ENCODE measurements around the gene TRMT1L.

DNA sequence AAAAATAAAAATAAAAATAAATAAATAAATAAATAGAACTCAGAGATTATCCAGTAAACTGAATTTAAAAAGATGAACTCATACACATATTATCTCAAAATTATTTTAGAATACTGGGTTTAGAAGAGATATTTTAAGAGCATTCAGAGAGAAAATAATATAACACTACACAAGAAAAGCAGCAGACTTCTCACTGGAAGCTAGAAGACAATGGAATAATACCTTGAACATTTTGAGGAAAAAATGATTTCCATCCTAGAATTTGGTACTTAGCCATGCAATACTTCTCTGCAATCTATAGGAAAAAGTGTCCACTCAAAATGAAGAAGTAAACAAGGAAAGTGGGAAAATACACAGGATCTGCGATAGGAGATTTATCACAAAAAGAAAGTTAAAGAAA is 24.2 kb downstream of the TRMT1L start:
- no peak for TF ChIP-seq POLR2A (IDR thresholded peaks at IDR 0.05)
- TF ChIP-seq, protein P1, sequence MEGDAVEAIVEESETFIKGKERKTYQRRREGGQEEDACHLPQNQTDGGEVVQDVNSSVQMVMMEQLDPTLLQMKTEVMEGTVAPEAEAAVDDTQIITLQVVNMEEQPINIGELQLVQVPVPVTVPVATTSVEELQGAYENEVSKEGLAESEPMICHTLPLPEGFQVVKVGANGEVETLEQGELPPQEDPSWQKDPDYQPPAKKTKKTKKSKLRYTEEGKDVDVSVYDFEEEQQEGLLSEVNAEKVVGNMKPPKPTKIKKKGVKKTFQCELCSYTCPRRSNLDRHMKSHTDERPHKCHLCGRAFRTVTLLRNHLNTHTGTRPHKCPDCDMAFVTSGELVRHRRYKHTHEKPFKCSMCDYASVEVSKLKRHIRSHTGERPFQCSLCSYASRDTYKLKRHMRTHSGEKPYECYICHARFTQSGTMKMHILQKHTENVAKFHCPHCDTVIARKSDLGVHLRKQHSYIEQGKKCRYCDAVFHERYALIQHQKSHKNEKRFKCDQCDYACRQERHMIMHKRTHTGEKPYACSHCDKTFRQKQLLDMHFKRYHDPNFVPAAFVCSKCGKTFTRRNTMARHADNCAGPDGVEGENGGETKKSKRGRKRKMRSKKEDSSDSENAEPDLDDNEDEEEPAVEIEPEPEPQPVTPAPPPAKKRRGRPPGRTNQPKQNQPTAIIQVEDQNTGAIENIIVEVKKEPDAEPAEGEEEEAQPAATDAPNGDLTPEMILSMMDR (IDR thresholded peaks at IDR 0.05 in 8 of 11, conservative IDR thresholded peaks at IDR 0.05 in 3 of 11), result no peak
- TF ChIP-seq POLR2AphosphoS5 (IDR thresholded peaks at IDR 0.05), result no peak

All from spleen (tissue), 7 donors.